A549 (cell line): ENCODE data around the gene CMTM5. TPM values are rescaled to one million over a fixed set of nuclear protein-coding genes. Genes with fewer than 3 reads are reported as not detected.

ENCODE experiments used
- ATAC-seq, 2 experiments: fragments of 200-7000 bp in 1 of 2; fragments of >200 bp in 1 of 2; cut with Nextera tagmentation in 1 of 2; cut with Tn5 transposase in 1 of 2; 3 replicates each; pipeline versions ENCODE4 v1.8.0 to v1.9.1; 2018 to 2020; ENCODE audit warnings: mild to moderate bottlenecking in 1 of 2, moderate library complexity in 1 of 2
- CTCF ChIA-PET: fragments of 300-600 bp; sonication (Branson Sonifier 250); formaldehyde crosslinking; extraction: SDS; loops from one replicate; lab custom pipeline; 2021; ENCODE audit warnings: antibody characterized with exemption, inconsistent platforms; lab: Yijun Ruan, JAX
- POLR2A ChIA-PET: fragments of 350-600 bp; formaldehyde crosslinking; extraction: SDS; loops from one replicate; lab custom pipeline; 2021; ENCODE audit warnings: antibody characterized with exemption, inconsistent platforms; lab: Yijun Ruan, JAX
- DNase-seq, 2 experiments: peaks; one replicate each; pipeline versions ENCODE4 v3.0.0 to v3.0.0-alpha.2; 2011 to 2016; ENCODE audit warnings: low read depth in 1 of 2, low spot score in 1 of 2
- FAIRE-seq: peaks from 2 replicates; lab custom pipeline; 2011; peaks lifted over from hg19 to GRCh38; lab: Jason Lieb, UNC
- H3K27ac ChIP-seq, 2 experiments: fragments of >200 bp; sonication (Bioruptor Twin); formaldehyde crosslinking; 3 replicates each; pipeline ENCODE4 v1.5.1; 2016 to 2017
- H3K4me1 ChIP-seq: fragments of >200 bp; sonication (Bioruptor Twin); formaldehyde crosslinking; 3 replicates; pipeline ENCODE4 v1.6.1; 2016
- H3K4me2 ChIP-seq: fragments of >200 bp; sonication (Bioruptor Twin); formaldehyde crosslinking; 3 replicates; pipeline ENCODE4 v1.6.1; 2016
- H3K4me3 ChIP-seq: fragments of >200 bp; sonication (Bioruptor Twin); formaldehyde crosslinking; 3 replicates; pipeline ENCODE4 v1.5.1; 2016
- H3K9me3 ChIP-seq: fragments of >200 bp; sonication (Bioruptor Twin); formaldehyde crosslinking; 3 replicates; pipeline ENCODE4 v1.6.1; 2016
- CBX8 ChIP-seq: fragments of 200-600 bp; sonication (generic); IDR thresholded peaks from 2 replicates; pipeline ENCODE4 v1.6.1; 2016
- CHD2 ChIP-seq: fragments of 150-350 bp; IDR thresholded peaks from 2 replicates; pipeline ENCODE4 v1.6.1; 2014; ENCODE audit warnings: low read length; ENCODE audit not compliant: partially characterized antibody
- EHF ChIP-seq: fragments of 250-450 bp; sonication (Bioruptor Pico); IDR thresholded peaks from 2 replicates; pipeline ENCODE4 v1.5.0; 2020; ENCODE audit warnings: mild to moderate bottlenecking
- EHMT2 ChIP-seq: fragments of 200-600 bp; sonication (generic); IDR thresholded peaks from 2 replicates; pipeline ENCODE4 v1.6.1; 2016; ENCODE audit warnings: antibody characterized with exemption, low read depth, mild to moderate bottlenecking, moderate library complexity
- EP300 ChIP-seq, 2 experiments: fragments of >200 bp; sonication (Bioruptor Twin); formaldehyde crosslinking; IDR thresholded peaks; 2 replicates in 1 of 2; 3 replicates in 1 of 2; pipeline ENCODE4 v1.6.1; 2016 to 2017
- ESRRA ChIP-seq: fragments of 150-350 bp; IDR thresholded peaks from 2 replicates; pipeline ENCODE4 v1.6.1; 2014; ENCODE audit warnings: mild to moderate bottlenecking, low read length, borderline replicate concordance
- GATA3 ChIP-seq: IDR thresholded peaks from 2 replicates; pipeline ENCODE4 v1.6.1; 2012; ENCODE audit warnings: borderline replicate concordance
- HEYL ChIP-seq: fragments of 250-450 bp; sonication (Bioruptor Pico); IDR thresholded peaks from 2 replicates; pipeline ENCODE4 v1.8.0; 2021; ENCODE audit warnings: mild to moderate bottlenecking, moderate library complexity
- HOXB5 ChIP-seq: fragments of 250-450 bp; sonication (Bioruptor Pico); IDR thresholded peaks from 2 replicates; pipeline ENCODE4 v1.5.0; 2020; ENCODE audit warnings: mild to moderate bottlenecking, moderate library complexity
- JUNB ChIP-seq: fragments of >200 bp; sonication (Bioruptor Twin); formaldehyde crosslinking; IDR thresholded peaks from 2 replicates; pipeline ENCODE4 v1.6.1; 2016
- KDM1A ChIP-seq: fragments of 200-600 bp; sonication (generic); IDR thresholded peaks from 2 replicates; pipeline ENCODE4 v1.6.1; 2016; ENCODE audit warnings: low read depth, mild to moderate bottlenecking
- MYC ChIP-seq: IDR thresholded peaks from 2 replicates; pipeline ENCODE4 v1.6.1; 2012; ENCODE audit warnings: mild to moderate bottlenecking, inconsistent platforms, low read length, improper control_type of control experiment, borderline replicate concordance
- NFE2L2 ChIP-seq: fragments of 150-350 bp; conservative IDR thresholded peaks from 2 replicates; pipeline ENCODE4 v1.6.1; 2014; ENCODE audit warnings: low read length
- RAD21 ChIP-seq, 2 experiments: fragments of >200 bp in 1 of 2; sonication (Bioruptor Twin) in 1 of 2; formaldehyde crosslinking in 1 of 2; IDR thresholded peaks in 1 of 2; conservative IDR thresholded peaks in 1 of 2; 2 replicates in 1 of 2; 3 replicates in 1 of 2; pipeline ENCODE4 v1.6.1; 2012 to 2018; ENCODE audit warnings: inconsistent platforms in 1 of 2
- RNF2 ChIP-seq: fragments of 200-600 bp; sonication (generic); IDR thresholded peaks from 2 replicates; pipeline ENCODE4 v1.6.1; 2016; ENCODE audit warnings: low read depth, mild to moderate bottlenecking, antibody characterized with exemption, moderate library complexity, borderline replicate concordance
- SMC3 ChIP-seq: fragments of >200 bp; sonication (Bioruptor Twin); formaldehyde crosslinking; IDR thresholded peaks from 3 replicates; pipeline ENCODE4 v1.6.1; 2018; ENCODE audit warnings: inconsistent platforms
- ZC3H11A ChIP-seq: fragments of 450-650 bp; IDR thresholded peaks from 2 replicates; pipeline ENCODE4 v1.6.1; 2014; ENCODE audit warnings: antibody characterized with exemption, mild to moderate bottlenecking
- ZNF302 ChIP-seq: fragments of 250-450 bp; sonication (Bioruptor Pico); IDR thresholded peaks from 2 replicates; pipeline ENCODE4 v1.9.0; 2021; ENCODE audit warnings: inconsistent platforms, mild to moderate bottlenecking, moderate library complexity
- ZSCAN20 ChIP-seq: fragments of 250-450 bp; sonication (Bioruptor Pico); IDR thresholded peaks from 2 replicates; pipeline ENCODE4 v1.8.0; 2022; ENCODE audit warnings: mild to moderate bottlenecking, moderate library complexity
- WGBS: methylation state at CpG from one replicate; pipeline ENCODE4 v1.1.6; 2017; ENCODE audit errors: missing lambda C conversion rate; 5-methylcytosine and 5-hydroxymethylcytosine counted together
- polyA plus RNA-seq, 4 experiments: library from polyadenylated mRNA; depleted of rRNA in 3 of 4; stranded (reverse); fragments of >200 nt; fragmentation: RNase III in 1 of 4; extraction: RNeasy Plus Mini Kit Qiagen cat#74134 plus additional on column Dnase treatment in 1 of 4; gene quantifications; 2 replicates in 3 of 4; 3 replicates in 1 of 4; pipeline ENCODE4 v1.2.3, GENCODE V29; 2011 to 2017
- TF ChIP-seq, protein P1 (sequence below): IDR thresholded peaks from 2 replicates; pipeline ENCODE4 v1.6.1; 2012
- TF ChIP-seq, protein P2 (sequence below): fragments of 250-450 bp; sonication (Bioruptor Pico); IDR thresholded peaks from 2 replicates; pipeline ENCODE4 v1.5.0; 2021; ENCODE audit warnings: mild to moderate bottlenecking, moderate library complexity, borderline replicate concordance
- TF ChIP-seq, protein P3 (sequence below): IDR thresholded peaks from 2 replicates; pipeline ENCODE4 v1.6.1; 2012; ENCODE audit warnings: low read depth, borderline replicate concordance
- TF ChIP-seq, protein P4 (sequence below): fragments of 250-450 bp; sonication (Bioruptor Pico); IDR thresholded peaks from 2 replicates; pipeline ENCODE4 v1.5.0; 2020; ENCODE audit warnings: low read depth, mild to moderate bottlenecking, moderate library complexity

The CMTM5 gene
- polyA plus RNA-seq, 2 of the 4 experiments (the other 2 are of a cell fraction): not detected

DNA sequence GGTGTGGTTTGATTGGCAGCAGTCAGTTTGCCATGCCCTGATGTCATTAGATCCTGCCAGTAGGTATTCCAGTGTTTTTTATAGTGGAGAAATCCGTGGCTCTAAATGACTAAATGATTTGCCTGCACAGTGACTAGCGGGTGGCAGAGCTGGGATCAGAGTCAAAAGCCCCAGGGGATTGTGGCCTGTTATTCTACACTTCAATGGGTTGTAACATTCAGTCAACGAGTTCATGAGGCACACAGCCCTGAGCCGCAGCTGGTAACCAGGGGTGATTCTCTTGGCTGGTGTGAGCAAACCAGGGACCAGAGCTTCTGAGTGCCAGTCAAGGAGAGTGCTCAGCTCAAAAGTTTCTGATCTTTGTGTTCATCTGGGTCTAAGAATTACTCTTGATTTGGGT lies 29.4 kb downstream of the CMTM5 start:
- DNase-seq: no peak
- CTCF ChIA-PET: interaction anchor here (0.7 kb wide), 1 partner anchor 12 kb away, joined by 3 read pairs; no protein-coding TSS in a partner anchor
- Histone ChIP-seq H3K4me1 (no peaks in the 10 kb centered on the region), H3K27ac (no peak overlapping the region), H3K4me2 (no peak overlapping the region), H3K4me3 (no peak overlapping the region), H3K9me3 (no peaks in the 10 kb centered on the region)
- no peak for FAIRE-seq
- TF ChIP-seq HEYL (CRISPR knock-in tag): no peak
- TF ChIP-seq KDM1A: no peak
- no peak for TF ChIP-seq ZNF302
- TF ChIP-seq, protein P1, sequence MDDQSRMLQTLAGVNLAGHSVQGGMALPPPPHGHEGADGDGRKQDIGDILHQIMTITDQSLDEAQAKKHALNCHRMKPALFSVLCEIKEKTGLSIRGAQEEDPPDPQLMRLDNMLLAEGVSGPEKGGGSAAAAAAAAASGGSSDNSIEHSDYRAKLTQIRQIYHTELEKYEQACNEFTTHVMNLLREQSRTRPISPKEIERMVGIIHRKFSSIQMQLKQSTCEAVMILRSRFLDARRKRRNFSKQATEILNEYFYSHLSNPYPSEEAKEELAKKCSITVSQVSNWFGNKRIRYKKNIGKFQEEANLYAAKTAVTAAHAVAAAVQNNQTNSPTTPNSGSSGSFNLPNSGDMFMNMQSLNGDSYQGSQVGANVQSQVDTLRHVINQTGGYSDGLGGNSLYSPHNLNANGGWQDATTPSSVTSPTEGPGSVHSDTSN: no peak
- no peak for TF ChIP-seq EP300 (IDR thresholded peaks at IDR 0.05)
- no peak for TF ChIP-seq RAD21 (conservative IDR thresholded peaks at IDR 0.05 in 1 of 2, IDR thresholded peaks at IDR 0.05 in 1 of 2)
- POLR2A ChIA-PET: no interaction called here
- ATAC-seq: no peak
- 2% methylated on average over 4 of the region's 4 CpGs for WGBS

DNA sequence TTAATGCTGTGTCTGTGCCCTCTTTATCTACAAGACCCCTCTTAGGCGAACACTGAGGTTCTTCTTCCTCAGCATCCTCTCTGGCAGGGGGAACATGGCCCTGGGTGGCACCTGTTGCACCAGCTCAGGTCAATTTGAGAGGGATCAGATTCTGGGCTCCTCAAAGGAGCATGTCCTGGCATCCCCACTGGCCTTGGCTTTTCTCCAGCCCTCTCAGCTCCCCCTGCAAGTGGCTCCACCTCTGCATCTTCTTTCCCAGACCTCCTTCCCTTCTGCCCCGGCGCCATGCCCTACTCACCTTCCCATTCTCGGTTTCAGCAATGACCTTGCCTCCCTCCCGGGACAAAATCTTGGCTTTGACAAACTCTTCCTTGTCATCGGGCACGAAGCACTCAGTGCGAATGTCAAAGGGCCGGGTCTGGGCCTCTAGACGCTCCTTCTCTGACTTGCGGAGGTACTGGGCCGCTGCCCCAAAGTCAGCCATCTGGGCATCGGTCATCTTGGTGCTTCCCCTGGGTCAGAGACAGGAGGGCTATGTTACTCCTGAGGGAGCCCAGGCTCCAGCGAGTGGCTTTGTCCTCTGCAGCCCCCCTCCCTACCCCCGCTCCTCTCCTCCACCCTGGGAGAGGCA lies 30.0 kb downstream of the CMTM5 start:
- H3K27ac ChIP-seq: no peak overlapping the region
- WGBS: 44% methylated on average over 14 of the region's 15 CpGs
- no peak for TF ChIP-seq EP300 (IDR thresholded peaks at IDR 0.05)
- TF ChIP-seq, protein P2, sequence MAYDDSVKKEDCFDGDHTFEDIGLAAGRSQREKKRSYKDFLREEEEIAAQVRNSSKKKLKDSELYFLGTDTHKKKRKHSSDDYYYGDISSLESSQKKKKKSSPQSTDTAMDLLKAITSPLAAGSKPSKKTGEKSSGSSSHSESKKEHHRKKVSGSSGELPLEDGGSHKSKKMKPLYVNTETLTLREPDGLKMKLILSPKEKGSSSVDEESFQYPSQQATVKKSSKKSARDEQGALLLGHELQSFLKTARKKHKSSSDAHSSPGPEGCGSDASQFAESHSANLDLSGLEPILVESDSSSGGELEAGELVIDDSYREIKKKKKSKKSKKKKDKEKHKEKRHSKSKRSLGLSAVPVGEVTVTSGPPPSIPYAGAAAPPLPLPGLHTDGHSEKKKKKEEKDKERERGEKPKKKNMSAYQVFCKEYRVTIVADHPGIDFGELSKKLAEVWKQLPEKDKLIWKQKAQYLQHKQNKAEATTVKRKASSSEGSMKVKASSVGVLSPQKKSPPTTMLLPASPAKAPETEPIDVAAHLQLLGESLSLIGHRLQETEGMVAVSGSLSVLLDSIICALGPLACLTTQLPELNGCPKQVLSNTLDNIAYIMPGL: no peak
- TF ChIP-seq ZNF302: no peak
- TF ChIP-seq JUNB: no peak
- TF ChIP-seq EHF (CRISPR knock-in tag): no peak
- no peak for TF ChIP-seq SMC3
- no peak for TF ChIP-seq ZC3H11A
- no peak for TF ChIP-seq GATA3
- TF ChIP-seq ZSCAN20 (CRISPR knock-in tag): no peak
- TF ChIP-seq CHD2: no peak
- TF ChIP-seq, protein P3, sequence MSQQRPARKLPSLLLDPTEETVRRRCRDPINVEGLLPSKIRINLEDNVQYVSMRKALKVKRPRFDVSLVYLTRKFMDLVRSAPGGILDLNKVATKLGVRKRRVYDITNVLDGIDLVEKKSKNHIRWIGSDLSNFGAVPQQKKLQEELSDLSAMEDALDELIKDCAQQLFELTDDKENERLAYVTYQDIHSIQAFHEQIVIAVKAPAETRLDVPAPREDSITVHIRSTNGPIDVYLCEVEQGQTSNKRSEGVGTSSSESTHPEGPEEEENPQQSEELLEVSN: no peak
- no peak for TF ChIP-seq CBX8
- no peak for TF ChIP-seq RNF2
- TF ChIP-seq HEYL (CRISPR knock-in tag): no peak
- TF ChIP-seq ESRRA: no peak
- TF ChIP-seq MYC: no peak
- TF ChIP-seq HOXB5 (CRISPR knock-in tag): no peak
- no peak for TF ChIP-seq NFE2L2
- TF ChIP-seq, protein P4, sequence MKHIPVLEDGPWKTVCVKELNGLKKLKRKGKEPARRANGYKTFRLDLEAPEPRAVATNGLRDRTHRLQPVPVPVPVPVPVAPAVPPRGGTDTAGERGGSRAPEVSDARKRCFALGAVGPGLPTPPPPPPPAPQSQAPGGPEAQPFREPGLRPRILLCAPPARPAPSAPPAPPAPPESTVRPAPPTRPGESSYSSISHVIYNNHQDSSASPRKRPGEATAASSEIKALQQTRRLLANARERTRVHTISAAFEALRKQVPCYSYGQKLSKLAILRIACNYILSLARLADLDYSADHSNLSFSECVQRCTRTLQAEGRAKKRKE (CRISPR knock-in tag): no peak
- TF ChIP-seq EHMT2: no peak
- no peak for ATAC-seq
- DNase-seq: no peak
- no peak for FAIRE-seq
- no peak overlapping the region for H3K4me3 ChIP-seq
- ChIA-PET POLR2A (no interaction called here), CTCF (interaction anchor here (0.7 kb wide), 1 partner anchor 11 kb away, joined by 3 read pairs; no protein-coding TSS in a partner anchor)
- no peaks in the 10 kb centered on the region for H3K4me1 ChIP-seq
- H3K9me3 ChIP-seq: no peaks in the 10 kb centered on the region
- no peak overlapping the region for H3K4me2 ChIP-seq
